Measurements from ENCODE around the gene MOXD1. TPM values are rescaled to one million over a fixed set of nuclear protein-coding genes. Genes with fewer than 3 reads are reported as not detected.

The MOXD1 gene
- polyA plus RNA-seq, 1 of the 3 experiments (the other 2 are of a cell fraction): 252 TPM

- no peak for TF ChIP-seq IRF3 (IDR thresholded peaks at IDR 0.05; ENCODE audit: low read depth, low read length)
- TF ChIP-seq SIN3A (IDR thresholded peaks at IDR 0.05; ENCODE audit: borderline replicate concordance, low read depth, low read length): no peak
- no peak for TF ChIP-seq YY1 (IDR thresholded peaks at IDR 0.05; ENCODE audit: low read depth)
Measured at GRCh38 chr6:132382630-132383175, 18.6 kb downstream of the MOXD1 start (continued).

- Histone ChIP-seq H3F3A (replicated peaks; ENCODE audit: insufficient read depth) (peaks cover 4% of the 10 kb centered on the region), H3K4me2 (no peak overlapping the region), H3K9me2 (no peaks in the 10 kb centered on the region), H4K20me1 (ENCODE audit: insufficient read depth) (no peaks in the 10 kb centered on the region), H3K27ac (ENCODE audit: low read depth in 2 of 2, low read length in 1 of 2) (no peak overlapping the region), H2AFZ (ENCODE audit: low read depth) (no peak overlapping the region), H3K4me3 (ENCODE audit: low read depth in 2 of 2, low read length in 1 of 2) (no peak overlapping the region), H3K36me3 (replicated peaks in 1 of 2; ENCODE audit: control insufficient read depth in 1 of 2, insufficient read depth in 2 of 2, low read length in 1 of 2) (peaks cover 0 to 11% of the 10 kb centered on the region in 2 experiments), H3K79me2 (ENCODE audit: insufficient read depth) (0 out of 2 replicates have a peak, but pooled peaks cover 4% of the 10 kb centered on the region), H3K4me1 (ENCODE audit: control insufficient read depth in 1 of 2, insufficient read depth in 2 of 2, low read depth in 1 of 2, low read length in 1 of 2) (no peaks in the 10 kb centered on the region; a peak in 1 of 4 replicates), H3K9ac (no peak overlapping the region), H3K27me3 (ENCODE audit: insufficient read depth) (no peaks in the 10 kb centered on the region; the same call in 1 of the 2 replicates), H3K9me3 (peaks cover 6% of the 10 kb centered on the region; the same call in 1 of the 2 replicates)
- 12% methylated on average over 1 of the region's 1 CpG for whole genome bisulfite sequencing (ENCODE audit: low lambda C conversion rate)
- CTCF ChIA-PET: interaction anchor here (0.6 kb wide), 1 partner anchor 102 kb away, joined by 3 read pairs; no protein-coding TSS in a partner anchor
- DNase-seq: no peak
- POLR2A ChIA-PET: no interaction called here
- TF ChIP-seq, protein P1, sequence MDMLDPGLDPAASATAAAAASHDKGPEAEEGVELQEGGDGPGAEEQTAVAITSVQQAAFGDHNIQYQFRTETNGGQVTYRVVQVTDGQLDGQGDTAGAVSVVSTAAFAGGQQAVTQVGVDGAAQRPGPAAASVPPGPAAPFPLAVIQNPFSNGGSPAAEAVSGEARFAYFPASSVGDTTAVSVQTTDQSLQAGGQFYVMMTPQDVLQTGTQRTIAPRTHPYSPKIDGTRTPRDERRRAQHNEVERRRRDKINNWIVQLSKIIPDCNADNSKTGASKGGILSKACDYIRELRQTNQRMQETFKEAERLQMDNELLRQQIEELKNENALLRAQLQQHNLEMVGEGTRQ (IDR thresholded peaks at IDR 0.05; ENCODE audit: borderline replicate concordance, low read depth, low read length): no peak
- TF ChIP-seq JUND (IDR thresholded peaks at IDR 0.05) (no peak), POLR2AphosphoS5 (IDR thresholded peaks at IDR 0.05; ENCODE audit: low read depth, low read length) (no peak)
Measured at GRCh38 chr6:132381381-132381780, 19.9 kb downstream of the MOXD1 start.

DNA sequence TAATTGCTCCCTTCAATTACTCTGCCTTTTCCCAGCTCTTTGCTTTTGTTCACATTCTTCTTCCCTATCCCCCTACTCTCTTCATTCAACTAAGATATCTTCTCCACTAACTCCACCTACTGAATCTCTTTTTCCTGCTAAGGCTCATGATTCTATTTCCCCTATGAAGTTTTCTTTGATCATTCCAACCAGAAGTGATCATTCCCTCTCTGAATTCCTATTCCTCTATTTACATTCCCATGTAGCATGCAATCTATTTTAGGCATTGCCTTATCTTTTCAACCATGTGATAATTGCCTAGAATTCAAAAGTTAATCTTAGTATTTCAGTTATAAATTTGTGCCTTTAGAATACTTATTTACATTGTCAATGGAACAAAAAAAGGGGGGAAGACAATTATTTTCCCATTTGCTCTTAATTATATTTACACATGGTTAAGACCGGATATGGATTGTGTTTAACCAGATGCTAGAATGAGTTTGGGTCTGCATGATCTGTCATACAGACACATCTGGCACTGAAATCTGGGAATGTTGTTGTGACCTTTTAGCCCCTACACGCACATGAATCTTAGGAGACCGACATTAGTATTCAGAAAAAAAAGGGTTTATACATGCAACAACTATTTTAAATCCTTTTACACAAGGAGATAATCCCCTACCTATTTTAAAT, 20.8 kb downstream of the MOXD1 start:
- Histone ChIP-seq H3K4me2 (no peak overlapping the region), H2AFZ (ENCODE audit: low read depth) (no peak overlapping the region), H3K4me3 (ENCODE audit: low read depth in 2 of 2, low read length in 1 of 2) (no peak overlapping the region), H3F3A (replicated peaks; ENCODE audit: insufficient read depth) (peaks cover 4% of the 10 kb centered on the region), H3K9me3 (peaks cover 6% of the 10 kb centered on the region; the same call in 1 of the 2 replicates), H4K20me1 (ENCODE audit: insufficient read depth) (no peaks in the 10 kb centered on the region), H3K36me3 (replicated peaks in 1 of 2; ENCODE audit: control insufficient read depth in 1 of 2, insufficient read depth in 2 of 2, low read length in 1 of 2) (peaks cover 0 to 11% of the 10 kb centered on the region in 2 experiments), H3K4me1 (ENCODE audit: control insufficient read depth in 1 of 2, insufficient read depth in 2 of 2, low read depth in 1 of 2, low read length in 1 of 2) (no peaks in the 10 kb centered on the region; a peak in 1 of 4 replicates), H3K27me3 (ENCODE audit: insufficient read depth) (no peaks in the 10 kb centered on the region; the same call in 1 of the 2 replicates), H3K9ac (no peak overlapping the region), H3K79me2 (ENCODE audit: insufficient read depth) (peaks cover 4% of the 10 kb centered on the region; the same call in 1 of the 2 replicates), H3K9me2 (no peaks in the 10 kb centered on the region), H3K27ac (ENCODE audit: low read depth in 2 of 2, low read length in 1 of 2) (no peak overlapping the region)
- TF ChIP-seq, protein P2, sequence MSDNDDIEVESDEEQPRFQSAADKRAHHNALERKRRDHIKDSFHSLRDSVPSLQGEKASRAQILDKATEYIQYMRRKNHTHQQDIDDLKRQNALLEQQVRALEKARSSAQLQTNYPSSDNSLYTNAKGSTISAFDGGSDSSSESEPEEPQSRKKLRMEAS (IDR thresholded peaks at IDR 0.05; ENCODE audit: low read depth): no peak
- TF ChIP-seq EZH2phosphoT487 (IDR thresholded peaks at IDR 0.05; ENCODE audit: borderline replicate concordance, low read depth): no peak
- WGBS (ENCODE audit: low lambda C conversion rate): 26% methylated on average over 3 of the region's 3 CpGs
- ChIA-PET CTCF (no interaction called here), POLR2A (no interaction called here)
- no peak for DNase-seq

Measured in SK-N-SH (cell line).